Stimulated activated naive CD4-positive, alpha-beta T cell treated with Interleukin-2 at 50 U/mL for 16 hours (primary cell): ENCODE results near the gene RCSD1.
"Not testable (repeated sequence)": the region's sequence is repeated elsewhere in the genome, so short reads cannot be mapped to it uniquely, and the experiment has no call there.

Experiments used
- DNase-seq: peaks from one replicate; lab custom pipeline; 2025; lab: John Stamatoyannopoulos, UW

Gene RCSD1

DNA sequence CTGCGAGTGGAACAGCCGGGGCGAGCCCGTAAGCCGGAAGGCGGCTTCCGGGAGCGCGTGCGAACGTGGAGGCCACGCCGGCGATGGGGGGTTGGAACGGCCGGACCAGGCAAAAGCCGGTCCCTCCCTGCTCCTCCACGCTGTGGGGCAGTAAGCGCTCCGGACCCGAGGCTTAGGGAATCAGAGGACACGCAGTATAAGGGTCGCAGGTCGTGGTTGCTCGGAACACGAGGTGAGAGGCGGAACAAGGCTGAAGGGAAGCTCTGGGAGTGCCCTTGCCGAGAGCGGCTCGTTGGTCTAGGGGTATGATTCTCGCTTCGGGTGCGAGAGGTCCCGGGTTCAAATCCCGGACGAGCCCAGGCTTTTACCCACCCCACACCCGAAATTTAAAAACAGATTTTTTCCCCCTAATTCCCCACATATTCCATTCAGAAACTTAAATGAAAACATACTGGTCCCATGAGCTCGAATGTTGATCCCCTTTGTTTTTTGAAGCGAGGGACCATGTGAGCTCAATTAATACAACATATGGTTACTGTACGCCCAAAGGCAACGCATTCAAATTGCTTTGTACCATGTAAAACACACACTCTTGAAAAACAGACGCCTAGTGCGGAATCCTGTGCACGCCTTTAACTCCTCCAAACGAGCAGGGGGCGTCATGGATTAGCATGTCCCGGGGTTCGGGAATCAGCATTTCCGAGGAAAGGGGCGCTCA is 84.6 kb downstream of the RCSD1 start:
- DNase-seq, result peak; percentile 88

- DNase-seq, result peak; percentile 79
Measured at GRCh38 chr1:167715157-167715999, 85.3 kb downstream of the RCSD1 start.

DNA sequence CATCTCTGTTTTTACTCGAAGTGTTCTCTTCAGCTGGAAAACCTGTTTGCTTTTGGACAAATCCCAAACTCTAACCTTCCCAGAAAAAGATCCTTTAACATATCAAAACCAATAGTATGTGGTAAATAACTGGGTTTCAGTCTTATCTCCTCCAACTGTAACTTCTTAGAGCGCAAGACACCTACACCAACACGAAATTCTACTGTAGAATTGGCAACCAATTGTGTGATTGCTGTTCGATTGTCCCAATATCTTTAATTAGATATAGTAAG is 85.9 kb downstream of the RCSD1 start:
- no peak for DNase-seq

DNA sequence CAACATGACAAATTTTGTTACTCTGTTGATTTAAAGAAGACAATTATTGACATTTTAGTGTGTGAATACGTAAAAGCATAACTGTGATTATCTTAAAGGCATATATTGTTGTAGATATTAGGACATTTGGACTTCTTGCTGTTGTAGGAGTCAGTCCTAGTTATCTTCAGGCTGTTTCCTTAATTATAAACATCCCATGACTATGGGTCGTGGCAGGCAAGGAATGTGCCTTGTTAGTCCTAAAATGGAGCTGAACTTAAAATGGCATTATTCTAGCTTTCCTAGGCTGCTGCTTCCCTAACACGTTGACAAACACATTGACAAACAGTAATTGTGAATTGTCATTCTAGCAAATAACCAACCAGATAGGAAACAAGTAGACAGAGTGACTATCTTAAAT is 87.3 kb downstream of the RCSD1 start:
- DNase-seq, result no peak

DNA sequence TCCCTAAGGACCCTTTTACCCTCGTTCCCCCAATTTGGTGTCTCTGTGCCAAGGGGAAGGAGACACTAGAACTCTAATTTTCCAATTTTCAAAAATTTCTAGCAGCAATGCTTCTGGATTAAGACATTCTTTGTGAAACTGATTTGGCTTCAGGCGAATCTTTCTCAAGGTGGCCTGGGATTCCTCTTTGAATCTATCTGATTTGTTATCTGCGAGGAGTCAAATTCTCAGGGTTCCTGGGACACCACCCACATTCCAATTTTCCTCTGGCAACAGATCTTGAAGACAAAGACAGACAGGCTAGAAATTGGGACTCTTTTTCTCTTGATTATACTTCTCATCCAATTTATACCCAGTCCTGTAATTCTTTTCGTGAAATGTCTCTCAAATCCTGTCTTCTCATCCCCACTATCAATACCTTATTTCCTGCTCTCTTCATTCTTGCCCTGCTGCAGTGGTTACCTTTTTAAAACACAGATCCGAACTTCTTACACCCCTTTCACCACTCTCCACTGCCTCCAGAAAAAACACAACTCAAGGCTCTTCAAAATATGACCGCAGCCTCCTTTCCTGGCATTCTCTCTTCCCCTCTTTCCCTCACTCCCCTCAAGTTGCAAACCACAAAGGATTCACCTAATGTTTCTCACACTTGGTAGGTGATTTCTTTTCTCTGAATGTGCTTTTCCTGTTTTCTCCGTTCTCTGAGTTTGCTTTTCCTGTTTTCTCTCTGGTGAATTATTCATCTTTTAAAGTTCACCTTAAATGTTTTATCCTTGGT is 89.1 kb downstream of the RCSD1 start:
- DNase-seq, result no peak

GRCh38 chr1:167719715-167720421 is 89.8 kb downstream of the RCSD1 start:
- DNase-seq, result not testable (repeated sequence)

DNA sequence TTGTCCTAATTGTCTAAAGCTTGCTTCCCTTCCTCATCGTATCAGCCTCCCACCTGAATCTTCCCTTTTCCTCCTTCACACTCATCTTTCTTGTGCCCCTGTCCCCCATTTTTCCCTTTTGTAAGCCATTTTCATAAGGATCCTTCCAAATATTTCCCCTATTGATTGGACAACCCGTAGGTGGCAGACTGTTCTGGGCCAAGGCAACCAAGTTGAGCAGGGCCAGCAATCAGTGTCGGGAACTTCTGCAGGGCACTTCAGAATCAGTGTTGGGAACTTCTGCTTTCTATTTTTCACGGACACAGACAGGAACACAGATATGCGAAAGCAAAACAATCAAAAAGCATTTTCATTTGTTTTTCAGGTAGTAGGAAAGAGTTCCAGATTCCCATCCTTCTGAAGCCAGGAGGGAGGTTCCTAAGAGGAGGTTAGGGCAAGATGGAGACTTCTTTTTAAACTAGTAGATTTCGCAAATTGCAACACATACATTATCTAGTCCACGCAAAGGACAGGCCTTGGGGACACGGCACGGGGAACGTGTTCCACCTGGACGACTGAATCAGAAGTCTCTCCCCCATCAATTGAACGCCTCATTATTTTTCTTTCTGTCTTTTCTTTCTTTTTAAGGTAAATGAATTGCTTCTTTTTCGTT is 91.1 kb downstream of the RCSD1 start:
- DNase-seq, result no peak

GRCh38 chr1:167721617-167722151 is 91.7 kb downstream of the RCSD1 start, which contains the start of gene MPZL1:
Gene MPZL1, plus strand, starts transcription at chr1:167721982. Its CDS starts 170 bp downstream, at chr1:167722152.
- DNase-seq, result peak; percentile 88

GRCh38 chr1:167722152-167722869 is 92.3 kb downstream of the RCSD1 start:
- DNase-seq, result peak; percentile 26

- DNase-seq, result no peak
Measured at GRCh38 chr1:167722870-167723251, 92.8 kb downstream of the RCSD1 start.

GRCh38 chr1:167723707-167724323 is 93.8 kb downstream of the RCSD1 start:
- DNase-seq, result no peak

DNA sequence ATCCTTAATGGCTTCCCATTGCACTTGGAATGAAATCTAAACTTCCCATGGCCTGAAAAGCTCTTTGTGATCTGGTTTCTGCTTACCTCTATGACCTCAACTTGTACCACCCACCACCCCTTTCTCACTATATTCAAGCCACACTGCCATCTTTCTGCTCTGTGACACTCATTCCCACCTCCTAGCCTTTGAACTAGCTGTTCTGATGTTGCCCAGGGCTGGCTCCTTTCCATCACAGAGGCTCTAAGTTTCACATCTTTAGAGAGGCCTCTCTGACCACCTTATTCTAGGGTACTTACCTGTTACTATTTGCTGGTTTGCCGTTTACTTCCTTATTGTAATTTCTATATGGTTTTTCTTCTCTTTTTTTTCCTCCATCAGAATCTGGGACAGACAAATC is 96.0 kb downstream of the RCSD1 start:
- no peak for DNase-seq

- DNase-seq, result no peak
Measured at GRCh38 chr1:167728818-167729410, 98.9 kb downstream of the RCSD1 start.

- no peak for DNase-seq
Measured at GRCh38 chr1:167734227-167734626, 104.2 kb downstream of the RCSD1 start.

- no peak for DNase-seq
Measured at GRCh38 chr1:167734841-167735240, 104.8 kb downstream of the RCSD1 start.

DNA sequence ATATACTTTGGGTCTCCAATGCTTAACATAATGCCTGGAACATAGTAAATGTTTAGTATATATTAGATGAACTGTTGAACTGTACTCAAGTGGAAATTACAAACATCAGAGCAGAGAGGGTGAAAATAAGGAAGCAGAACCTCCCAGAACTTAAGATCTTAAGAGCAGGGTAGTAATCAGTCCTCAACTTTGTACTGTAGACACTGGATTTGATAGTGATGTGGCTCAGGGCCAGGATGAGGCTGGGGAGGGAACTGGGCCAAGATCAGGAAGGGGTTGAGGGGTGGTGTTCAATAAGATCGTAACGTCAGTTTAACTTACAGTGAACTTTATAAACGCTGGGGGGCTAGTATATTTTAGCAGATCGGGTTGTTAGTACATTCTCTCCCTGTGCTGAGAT is 107.1 kb downstream of the RCSD1 start:
- no peak for DNase-seq

DNA sequence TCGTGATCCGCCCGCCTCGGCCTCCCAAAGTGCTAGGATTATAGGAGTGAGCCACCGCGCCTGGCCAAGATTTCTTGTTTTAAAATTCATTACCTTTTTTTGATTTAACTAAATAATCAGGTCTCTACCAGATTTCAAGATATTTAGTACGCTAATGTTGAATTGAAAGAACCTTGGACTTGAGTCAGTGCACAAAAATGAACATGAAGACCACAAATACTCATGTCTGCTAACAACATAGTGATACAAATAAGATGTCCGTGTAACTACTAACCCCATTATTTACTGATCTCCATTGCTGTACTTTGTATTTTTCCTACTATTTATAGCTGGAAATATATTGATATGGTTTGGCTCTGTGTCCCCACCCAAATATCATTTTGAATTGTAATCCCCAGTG is 108.1 kb downstream of the RCSD1 start:
- no peak for DNase-seq

DNA sequence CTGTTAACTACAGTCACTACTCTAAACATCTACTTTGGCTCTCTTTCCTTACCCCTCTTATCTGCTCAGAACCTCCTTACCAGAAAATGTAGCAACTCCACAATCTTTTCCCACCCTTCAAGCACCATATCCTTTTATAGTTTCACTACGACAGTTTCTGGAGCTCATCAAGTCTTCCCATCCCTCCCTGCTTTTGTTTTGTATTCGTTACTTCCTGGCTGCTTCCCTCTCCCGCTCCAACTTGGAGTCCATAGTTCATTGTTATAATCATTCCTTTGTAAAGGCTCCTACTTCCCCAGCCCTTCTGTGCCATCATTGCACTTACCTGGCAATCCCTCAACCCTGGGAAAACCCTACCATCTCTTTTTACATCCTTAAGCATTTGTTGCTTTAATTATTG is 109.7 kb downstream of the RCSD1 start:
- DNase-seq, result no peak

DNA sequence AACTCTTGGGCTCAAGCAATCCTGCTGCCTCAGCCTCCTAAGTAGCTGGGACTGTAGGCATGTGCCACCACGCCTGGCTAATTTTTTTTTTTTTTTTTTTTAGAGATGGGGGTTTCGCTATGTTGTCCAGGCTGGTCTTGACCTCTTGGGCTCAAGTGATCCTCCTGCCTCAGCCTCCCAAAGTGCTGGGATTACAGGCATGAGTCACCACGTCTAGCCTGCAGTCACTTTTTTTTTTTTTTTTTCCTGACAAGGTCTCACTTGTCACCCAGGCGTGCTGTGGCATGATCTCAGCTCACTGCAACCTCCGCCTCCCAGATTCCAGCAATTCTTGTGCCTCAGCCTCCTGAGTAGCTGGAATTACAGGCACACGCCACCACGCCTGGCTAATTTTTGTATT is 111.1 kb downstream of the RCSD1 start:
- DNase-seq, result not testable (repeated sequence)
